LNCaP clone FGC (cell line): ENCODE measurements around the gene PDGFD.

ENCODE experiments used
- DNase-seq: peaks from one replicate; pipeline ENCODE4 v3.0.0-alpha.2; 2011; ENCODE audit warnings: low read depth
- H3K4me3 ChIP-seq: 2 replicates; pipeline ENCODE4 v1.5.1; 2011; ENCODE audit warnings: mild to moderate bottlenecking, low read depth, low read length, control low read depth
- TF ChIP-seq, protein P1 (sequence below): IDR thresholded peaks from 2 replicates; pipeline ENCODE4 v1.5.1; 2012; ENCODE audit warnings: mild to moderate bottlenecking; ENCODE audit not compliant: control insufficient read depth, insufficient read depth; ENCODE audit errors: extremely low read depth

The PDGFD gene

DNA sequence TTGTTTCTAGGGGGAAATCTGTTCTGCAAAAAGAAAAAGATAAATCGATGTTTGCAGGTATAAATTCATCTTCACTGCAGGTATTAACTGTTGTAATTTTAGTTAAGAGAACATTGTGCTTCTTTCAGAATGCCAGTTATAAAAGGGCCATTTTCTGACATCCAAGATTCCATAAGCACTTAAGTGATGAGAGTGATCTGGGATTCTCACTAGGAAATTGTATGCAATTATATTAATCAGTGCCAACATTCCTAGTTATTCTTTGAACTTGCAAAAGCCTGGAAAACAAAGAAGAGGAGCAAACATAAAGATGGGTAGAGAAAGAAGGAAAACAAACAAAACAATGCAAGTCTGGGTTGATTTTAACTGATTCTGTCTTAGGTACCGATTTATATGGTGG is 122.2 kb downstream of the PDGFD start:
- DNase-seq, result no peak
- TF ChIP-seq, protein P1, sequence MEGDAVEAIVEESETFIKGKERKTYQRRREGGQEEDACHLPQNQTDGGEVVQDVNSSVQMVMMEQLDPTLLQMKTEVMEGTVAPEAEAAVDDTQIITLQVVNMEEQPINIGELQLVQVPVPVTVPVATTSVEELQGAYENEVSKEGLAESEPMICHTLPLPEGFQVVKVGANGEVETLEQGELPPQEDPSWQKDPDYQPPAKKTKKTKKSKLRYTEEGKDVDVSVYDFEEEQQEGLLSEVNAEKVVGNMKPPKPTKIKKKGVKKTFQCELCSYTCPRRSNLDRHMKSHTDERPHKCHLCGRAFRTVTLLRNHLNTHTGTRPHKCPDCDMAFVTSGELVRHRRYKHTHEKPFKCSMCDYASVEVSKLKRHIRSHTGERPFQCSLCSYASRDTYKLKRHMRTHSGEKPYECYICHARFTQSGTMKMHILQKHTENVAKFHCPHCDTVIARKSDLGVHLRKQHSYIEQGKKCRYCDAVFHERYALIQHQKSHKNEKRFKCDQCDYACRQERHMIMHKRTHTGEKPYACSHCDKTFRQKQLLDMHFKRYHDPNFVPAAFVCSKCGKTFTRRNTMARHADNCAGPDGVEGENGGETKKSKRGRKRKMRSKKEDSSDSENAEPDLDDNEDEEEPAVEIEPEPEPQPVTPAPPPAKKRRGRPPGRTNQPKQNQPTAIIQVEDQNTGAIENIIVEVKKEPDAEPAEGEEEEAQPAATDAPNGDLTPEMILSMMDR, result no peak
- H3K4me3 ChIP-seq, result no peak overlapping the region

- no peak overlapping the region for H3K4me3 ChIP-seq
- no peak for DNase-seq
- TF ChIP-seq, protein P1, result no peak
Measured at GRCh38 chr11:104036995-104037394, 127.0 kb downstream of the PDGFD start.

GRCh38 chr11:104036588-104036987 is 127.4 kb downstream of the PDGFD start, which contains the start of gene DDI1:
DDI1 (plus strand) TSS chr11:104036640; CDS start chr11:104036823, 183 bp downstream.
- H3K4me3 ChIP-seq, result no peak within 1 kb of the TSS
- TF ChIP-seq, protein P1, result no peak

GRCh38 chr11:104033561-104033960 is 130.4 kb downstream of the PDGFD start:
- no peak for DNase-seq
- TF ChIP-seq, protein P1, result no peak
- H3K4me3 ChIP-seq, result no peak overlapping the region

More at GRCh38 chr11:104036588-104036987, 127.4 kb downstream of the PDGFD start, which contains the start of gene DDI1:
- no peak for DNase-seq

DNA sequence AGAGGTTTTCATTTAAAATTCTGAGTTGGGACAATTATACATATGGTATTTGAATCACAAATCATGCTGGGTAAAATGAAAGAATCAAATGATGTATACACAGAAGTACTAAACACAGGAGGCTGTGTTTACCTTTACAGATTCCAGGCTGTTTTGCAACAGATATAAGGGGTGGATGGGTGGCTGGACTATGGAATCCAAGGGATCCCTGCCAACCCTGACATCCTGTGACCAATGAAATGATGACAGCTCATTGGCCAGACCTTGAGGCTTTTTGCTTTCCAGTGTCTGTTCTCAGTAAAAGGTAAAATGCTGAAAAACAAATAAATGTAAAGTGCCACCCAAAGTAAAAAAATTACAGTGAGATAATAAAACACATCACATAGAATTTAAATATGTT is 130.8 kb downstream of the PDGFD start:
- TF ChIP-seq, protein P1, result no peak
- H3K4me3 ChIP-seq, result no peak overlapping the region
- DNase-seq, result no peak

DNA sequence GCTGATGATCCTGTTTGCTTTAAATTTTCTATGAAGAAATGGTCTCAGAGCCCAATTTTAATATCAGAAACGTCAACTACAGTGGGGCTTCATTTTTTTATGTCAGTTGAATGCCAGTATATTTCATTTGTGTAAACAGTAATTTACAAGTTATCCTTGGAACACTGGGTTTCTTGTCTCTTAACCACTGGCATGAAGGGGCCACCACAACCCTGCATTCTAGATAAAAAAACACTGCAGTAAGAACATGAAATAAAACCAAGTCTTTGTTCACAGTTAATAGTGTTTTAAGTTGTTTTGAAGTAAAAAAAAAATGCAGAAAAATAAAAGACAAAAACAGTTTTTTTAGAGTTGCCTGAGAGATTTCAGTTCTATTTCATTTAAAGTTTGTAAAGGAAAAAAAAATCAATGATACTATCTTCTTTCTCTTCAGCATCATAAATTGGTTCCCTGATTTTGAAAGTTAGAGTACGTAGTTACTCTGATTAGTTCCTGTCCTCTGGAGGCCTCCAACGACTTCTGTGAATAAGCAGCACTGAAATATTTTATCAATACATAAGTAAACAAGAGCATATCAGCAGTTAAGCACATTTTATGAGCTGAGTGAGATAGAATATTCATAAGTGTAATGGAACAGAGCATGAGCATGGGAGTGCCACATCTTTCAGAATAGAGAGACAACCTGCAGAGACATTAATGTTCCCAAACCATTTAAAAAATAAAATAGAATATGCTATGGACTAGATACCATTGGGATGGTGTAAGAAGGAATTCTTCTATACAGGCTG is 135.3 kb downstream of the PDGFD start:
- TF ChIP-seq, protein P1, result no peak
- H3K4me3 ChIP-seq, result no peak overlapping the region
- DNase-seq, result no peak
